Measurements from ENCODE around the gene DNAJB6.

DNA sequence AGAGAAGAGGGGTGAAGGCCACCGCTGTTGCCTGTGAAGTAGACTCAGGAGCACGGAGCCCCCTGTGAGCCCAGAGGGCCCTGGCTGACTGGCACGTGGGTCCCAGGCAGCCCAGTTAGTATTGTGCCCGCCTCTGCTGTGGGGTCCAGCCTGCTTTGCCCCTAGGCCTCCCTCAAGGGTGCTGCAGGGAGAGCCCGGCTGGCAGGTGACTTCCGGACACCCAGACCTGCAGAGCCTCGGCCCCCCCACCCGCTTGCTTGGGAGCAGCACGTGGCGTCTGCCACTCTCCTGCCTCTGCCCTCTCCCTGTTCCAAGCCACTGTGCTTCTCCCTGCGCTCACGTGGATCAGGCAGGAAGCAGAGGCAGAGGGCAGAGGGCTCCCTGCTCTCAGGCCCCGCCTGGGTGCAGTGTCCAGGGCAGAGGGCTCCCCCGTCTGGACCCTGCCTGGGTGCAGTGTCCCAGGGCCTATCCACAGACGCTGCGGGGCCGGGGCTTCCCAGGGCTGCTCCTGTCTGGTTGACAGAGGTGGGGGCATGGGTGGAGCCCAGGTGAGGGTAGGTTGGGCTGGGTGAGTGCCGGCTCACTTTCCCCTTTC, 88.4 kb downstream of the DNAJB6 start:
- TF ChIP-seq, protein P1, sequence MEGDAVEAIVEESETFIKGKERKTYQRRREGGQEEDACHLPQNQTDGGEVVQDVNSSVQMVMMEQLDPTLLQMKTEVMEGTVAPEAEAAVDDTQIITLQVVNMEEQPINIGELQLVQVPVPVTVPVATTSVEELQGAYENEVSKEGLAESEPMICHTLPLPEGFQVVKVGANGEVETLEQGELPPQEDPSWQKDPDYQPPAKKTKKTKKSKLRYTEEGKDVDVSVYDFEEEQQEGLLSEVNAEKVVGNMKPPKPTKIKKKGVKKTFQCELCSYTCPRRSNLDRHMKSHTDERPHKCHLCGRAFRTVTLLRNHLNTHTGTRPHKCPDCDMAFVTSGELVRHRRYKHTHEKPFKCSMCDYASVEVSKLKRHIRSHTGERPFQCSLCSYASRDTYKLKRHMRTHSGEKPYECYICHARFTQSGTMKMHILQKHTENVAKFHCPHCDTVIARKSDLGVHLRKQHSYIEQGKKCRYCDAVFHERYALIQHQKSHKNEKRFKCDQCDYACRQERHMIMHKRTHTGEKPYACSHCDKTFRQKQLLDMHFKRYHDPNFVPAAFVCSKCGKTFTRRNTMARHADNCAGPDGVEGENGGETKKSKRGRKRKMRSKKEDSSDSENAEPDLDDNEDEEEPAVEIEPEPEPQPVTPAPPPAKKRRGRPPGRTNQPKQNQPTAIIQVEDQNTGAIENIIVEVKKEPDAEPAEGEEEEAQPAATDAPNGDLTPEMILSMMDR (IDR thresholded peaks at IDR 0.05; ENCODE audit: borderline replicate concordance, extremely low read depth, low read length, poor library complexity, severe bottlenecking) = no peak
- TF ChIP-seq EZH2 (IDR thresholded peaks at IDR 0.05; ENCODE audit: borderline replicate concordance, low read depth, low read length, severe bottlenecking) = no peak
